Peyer's patch (tissue), 4 donors: ENCODE data around the gene ZNF692.

Experiments
- POLR2A ChIP-seq, 2 donors: fragments of 450-650 bp; IDR thresholded peaks; one replicate each; pipeline ENCODE4 v1.5.1; 2017; ENCODE audit warnings: antibody characterized with exemption in 2 of 2, mild to moderate bottlenecking in 2 of 2, moderate library complexity in 2 of 2
- TF ChIP-seq, protein P1 (sequence below), 6 experiments: fragments of 450-650 bp in 4 of 6; fragments of 200-600 bp in 2 of 6; sonication (generic) in 1 of 6; IDR thresholded peaks; one replicate each; pipeline ENCODE4 v1.5.1; 2017 to 2019; ENCODE audit warnings: antibody characterized with exemption in 6 of 6, mild to moderate bottlenecking in 3 of 6, moderate library complexity in 1 of 6

DNA sequence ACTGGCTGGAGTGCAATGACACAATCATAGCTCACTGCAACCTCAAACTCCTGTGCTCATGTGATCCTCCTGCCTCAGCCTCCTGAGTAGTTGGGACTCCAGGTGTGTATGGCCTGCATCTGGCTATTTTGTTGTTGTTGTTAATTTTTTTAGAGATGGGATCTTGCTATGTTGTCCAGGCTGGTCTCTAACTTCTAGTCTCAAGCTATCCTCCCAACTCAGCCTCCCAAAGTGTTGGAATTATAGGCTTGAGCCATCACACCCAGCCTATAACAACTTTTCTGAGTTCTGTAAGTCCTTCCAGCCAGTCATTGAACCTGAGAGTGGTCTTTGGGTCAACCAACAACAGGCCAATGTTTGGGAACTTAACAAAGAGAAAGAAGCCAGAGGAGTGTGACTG is 36.0 kb upstream of the ZNF692 start:
- TF ChIP-seq, protein P1, sequence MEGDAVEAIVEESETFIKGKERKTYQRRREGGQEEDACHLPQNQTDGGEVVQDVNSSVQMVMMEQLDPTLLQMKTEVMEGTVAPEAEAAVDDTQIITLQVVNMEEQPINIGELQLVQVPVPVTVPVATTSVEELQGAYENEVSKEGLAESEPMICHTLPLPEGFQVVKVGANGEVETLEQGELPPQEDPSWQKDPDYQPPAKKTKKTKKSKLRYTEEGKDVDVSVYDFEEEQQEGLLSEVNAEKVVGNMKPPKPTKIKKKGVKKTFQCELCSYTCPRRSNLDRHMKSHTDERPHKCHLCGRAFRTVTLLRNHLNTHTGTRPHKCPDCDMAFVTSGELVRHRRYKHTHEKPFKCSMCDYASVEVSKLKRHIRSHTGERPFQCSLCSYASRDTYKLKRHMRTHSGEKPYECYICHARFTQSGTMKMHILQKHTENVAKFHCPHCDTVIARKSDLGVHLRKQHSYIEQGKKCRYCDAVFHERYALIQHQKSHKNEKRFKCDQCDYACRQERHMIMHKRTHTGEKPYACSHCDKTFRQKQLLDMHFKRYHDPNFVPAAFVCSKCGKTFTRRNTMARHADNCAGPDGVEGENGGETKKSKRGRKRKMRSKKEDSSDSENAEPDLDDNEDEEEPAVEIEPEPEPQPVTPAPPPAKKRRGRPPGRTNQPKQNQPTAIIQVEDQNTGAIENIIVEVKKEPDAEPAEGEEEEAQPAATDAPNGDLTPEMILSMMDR (IDR thresholded peaks at IDR 0.05) = no peak
- no peak for TF ChIP-seq POLR2A (IDR thresholded peaks at IDR 0.05)
